ENCODE measurements around the gene SPINK7.
A peak's percentile ranks its signal among the peaks of the same experiment; 100 is the strongest.
"Not testable (repeated sequence)": the region's sequence is repeated elsewhere in the genome, so short reads cannot be mapped to it uniquely, and the experiment has no call there.

The SPINK7 gene

DNA sequence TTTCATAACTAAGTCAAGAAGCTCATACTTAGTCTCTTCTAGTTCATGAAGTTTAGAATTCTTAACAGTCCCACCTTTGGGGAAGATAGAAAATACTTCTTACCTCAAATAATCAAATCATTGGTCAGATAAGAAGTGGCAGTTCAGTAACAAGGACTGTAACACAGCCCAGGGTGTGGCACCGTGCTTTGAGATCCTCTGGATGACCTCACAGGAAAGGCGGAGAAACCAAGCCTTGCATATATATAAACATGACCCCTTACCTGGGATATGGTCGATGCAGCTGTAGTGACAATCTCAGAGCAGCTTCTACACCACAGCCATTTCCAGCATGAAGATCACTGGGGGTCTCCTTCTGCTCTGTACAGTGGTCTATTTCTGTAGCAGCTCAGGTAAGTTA, at the start of gene SPINK7:
SPINK7 (plus strand) TSS at position 271 of the 400 bp plus-strand sequence; CDS start at position 332, 61 bp downstream.
- DNase-seq (ENCODE audit: low spot score) = no peak

DNA sequence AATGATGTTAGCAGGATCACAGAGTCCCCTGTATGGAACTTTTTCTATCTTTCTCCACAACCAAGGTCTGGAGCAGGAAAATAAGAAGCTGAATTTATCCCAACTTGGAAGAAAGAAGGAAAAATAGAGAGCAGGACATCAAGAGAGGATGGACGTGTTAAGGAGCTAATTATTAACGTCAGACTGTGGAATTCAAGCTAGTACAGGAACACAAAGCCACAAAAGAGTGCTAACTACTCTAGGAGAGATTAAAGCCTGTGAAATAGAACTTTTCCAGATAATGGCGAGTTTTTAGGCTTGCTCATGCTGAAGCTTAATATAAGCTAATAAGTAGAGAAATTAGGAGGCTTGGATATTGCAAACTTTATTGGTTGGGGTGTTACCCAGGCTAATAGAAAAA, 44.3 kb upstream of the SPINK7 start:
- peak; percentile 53 for DNase-seq (ENCODE audit: low spot score)

DNA sequence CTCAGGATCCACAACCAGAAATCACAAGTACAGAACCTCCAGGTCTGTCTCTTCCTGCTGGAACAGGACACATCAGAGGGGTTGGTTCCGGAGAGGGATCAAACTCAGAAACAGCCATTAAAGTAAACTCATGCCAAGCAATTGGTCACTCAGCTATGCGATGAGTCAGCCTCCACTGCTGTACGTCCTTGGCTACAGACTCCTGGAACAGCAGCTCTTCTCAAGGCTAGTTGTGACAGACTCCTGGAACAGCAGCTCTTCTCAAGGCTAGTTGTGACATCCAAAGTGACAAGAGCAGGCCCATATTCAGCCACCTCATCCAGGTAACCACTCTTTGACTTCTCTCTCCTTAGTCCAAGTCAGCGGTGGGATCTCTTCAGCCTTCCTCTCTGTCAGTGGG, 43.7 kb upstream of the SPINK7 start, which contains the start of gene SPINK13:
SPINK13 (plus strand) TSS at position 229 of the 400 bp plus-strand sequence. CDS start 1,279 bp downstream, outside the sequence.
- peak; percentile 89 for DNase-seq (ENCODE audit: low spot score)

DNA sequence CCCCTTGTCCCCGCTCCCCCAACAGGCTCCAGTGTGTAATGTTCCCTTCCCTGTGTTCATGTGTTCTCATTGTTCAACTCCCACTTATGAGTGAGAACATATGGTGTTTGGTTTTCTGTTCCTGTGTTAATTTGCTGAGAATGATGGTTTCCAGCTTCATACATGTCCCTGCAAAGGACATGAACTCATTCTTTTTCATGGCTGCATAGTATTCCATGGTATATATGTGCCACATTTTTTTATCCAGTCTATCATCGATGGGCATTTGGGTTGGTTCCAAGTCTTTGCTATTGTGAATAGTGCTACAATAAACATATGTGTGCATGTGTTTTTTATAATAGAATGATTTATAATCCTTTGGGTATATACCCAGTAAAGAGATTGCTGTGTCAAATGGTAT, 37.1 kb upstream of the SPINK7 start:
- not testable (repeated sequence) for DNase-seq (ENCODE audit: low spot score)

DNA sequence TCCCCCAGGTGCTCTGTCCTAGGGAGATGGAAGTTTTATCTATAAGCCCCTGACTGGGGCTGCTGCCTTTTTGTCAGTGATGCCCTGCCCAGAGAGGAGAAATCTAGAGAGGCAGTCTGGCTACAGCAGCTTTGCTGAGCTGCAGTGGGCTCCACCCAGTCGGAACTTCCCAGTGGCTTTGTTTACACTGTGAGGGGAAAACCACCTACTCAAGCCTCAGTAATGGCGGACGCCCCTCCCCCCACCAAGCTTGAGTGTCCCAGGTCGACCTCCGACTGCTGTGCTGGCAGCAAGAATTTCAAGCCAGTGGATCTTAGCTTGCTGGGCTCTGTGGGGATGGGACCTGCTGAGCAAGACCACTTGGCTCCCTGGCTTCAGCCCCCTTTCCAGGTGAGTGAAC, 31.3 kb upstream of the SPINK7 start:
- DNase-seq (ENCODE audit: low spot score) = peak; percentile 17

DNA sequence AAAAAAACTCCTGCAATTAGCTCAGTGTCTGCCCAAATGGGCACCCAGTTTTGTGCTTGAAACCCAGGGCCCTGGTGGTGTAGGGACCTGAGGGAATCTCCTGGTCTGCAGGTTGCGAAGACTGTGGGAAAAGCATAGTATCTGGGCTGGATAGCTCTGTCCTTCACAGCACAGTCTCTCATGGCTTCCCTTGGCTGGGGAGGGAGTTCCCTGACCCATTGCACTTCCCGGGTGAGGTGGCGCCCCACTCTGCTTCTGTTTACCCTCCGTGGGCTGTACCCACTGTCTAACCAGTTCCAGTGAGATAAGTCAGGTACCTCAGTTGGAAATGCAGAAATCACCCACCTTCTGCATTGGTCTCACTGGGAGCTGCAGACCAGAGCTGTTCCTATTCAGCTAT, 30.9 kb upstream of the SPINK7 start:
- DNase-seq (ENCODE audit: low spot score) = not testable (repeated sequence)

DNA sequence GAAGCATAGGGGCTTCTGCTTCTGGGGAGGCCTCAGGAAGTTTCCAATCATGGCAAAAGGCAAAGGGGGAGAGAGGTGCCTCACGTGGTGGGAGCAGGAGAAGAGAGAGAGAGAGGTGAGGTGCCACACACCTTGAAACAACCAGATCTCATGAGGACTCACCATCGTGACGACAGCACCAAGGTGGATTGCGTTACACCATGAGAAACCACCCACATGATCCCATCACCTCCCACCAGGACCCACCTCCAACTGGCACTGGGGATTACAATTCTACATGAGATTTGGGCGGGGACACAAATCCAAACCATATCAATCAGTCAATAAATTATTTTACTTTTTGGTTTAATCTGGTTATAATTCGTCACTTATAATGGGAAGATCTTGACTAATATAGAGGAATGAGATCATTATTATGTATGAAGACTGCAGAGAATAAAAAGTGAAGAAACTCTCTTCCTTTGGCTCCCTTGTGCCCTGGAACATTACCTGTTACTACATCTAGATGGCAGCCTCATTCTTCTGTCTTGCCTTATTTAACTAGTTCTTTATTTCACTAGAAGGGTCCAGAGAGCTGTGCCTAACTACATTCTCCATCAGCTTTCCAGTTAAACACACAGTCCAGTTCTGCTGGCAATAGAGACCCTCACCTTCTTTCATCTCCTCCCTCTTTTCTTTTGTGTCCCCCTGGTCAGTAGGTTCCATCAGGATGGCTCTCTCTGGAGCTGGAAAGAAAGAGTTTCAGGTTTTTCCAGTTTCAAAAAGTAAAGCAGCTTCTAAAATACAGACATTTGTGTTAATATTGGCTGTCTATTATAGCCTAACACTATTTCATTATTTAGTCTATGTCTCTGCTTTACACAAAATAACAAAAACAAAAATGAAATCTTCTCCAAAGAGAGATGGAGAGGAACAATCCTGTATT, 21.7 kb upstream of the SPINK7 start:
- DNase-seq (ENCODE audit: low spot score) = peak; percentile 30

DNA sequence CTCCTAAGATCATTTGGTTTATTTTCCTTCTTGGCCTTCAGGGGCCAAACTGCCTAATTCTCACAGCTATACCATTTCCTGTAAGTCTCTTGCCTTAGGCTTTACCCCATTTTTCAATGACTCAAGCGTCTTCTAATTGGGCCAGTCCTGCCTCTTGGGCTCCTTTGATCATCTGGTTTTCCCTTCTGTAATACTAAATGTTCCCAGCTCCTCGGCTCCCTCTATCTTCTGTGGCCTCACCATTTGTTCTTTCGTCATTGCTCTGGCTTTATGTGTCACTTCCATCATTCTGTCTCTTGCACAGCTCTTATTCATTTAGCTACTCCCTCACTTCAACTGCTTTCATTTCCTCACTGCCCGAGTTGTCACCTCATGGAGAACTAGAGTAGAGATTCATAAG, 14.5 kb upstream of the SPINK7 start:
- no peak for DNase-seq (ENCODE audit: low spot score)

DNA sequence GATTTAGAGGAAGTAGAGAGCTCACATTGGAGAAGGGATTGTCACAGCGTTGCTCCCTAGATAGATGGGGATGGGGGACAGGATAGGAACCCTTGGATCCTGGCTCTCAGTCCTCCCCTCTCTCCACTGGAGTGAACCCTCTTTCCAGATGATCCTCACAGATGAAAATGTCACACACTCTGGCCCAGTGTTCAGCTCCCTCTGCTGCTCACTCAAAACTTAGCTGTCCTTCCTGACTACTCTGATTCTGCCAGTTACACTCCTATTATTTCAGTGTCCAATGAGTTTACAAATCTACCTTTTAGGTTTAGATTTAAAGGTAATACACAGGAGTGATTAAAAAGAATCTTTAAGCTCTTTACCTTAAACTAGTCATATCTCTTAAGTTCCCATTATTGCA, 5.8 kb upstream of the SPINK7 start:
- no peak for DNase-seq (ENCODE audit: low spot score)

DNA sequence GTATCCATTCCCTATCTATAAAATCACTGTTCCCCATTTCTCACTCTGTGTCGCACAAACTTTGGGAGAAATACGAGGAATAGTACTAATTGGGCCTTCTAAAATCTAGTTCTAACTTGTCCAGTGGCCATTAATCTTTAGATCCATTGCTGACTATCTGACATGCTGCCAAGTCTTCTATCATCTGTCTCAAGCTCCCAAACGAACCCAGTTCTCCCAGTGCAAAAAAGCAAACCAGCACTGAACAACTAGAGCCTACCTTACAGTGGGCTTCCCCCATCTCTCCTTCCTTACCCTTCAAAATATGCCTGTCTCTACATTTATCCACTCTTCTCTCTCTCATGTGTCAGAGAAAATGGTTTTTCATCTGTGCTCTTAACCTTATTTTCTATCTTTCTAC, 3.2 kb upstream of the SPINK7 start:
- DNase-seq (ENCODE audit: low spot score) = no peak

DNA sequence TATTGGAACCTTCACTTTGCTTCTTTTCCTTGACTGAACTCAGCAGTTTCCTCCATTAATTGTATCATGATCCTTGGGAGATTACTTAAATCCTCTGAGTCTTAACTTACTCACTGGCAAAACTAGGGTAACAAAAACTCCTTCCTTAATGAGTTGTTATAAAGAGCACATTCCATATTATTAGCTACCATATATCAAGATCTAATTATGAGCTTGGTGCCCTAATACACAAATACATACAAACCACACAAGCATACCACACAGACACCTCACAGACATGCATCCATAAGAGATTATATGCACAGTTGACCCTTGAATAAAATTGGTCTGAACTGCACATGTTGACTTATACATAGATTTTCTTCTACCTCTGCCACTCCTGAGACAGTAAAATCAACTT, 2.5 kb upstream of the SPINK7 start:
- no peak for DNase-seq (ENCODE audit: low spot score)

DNA sequence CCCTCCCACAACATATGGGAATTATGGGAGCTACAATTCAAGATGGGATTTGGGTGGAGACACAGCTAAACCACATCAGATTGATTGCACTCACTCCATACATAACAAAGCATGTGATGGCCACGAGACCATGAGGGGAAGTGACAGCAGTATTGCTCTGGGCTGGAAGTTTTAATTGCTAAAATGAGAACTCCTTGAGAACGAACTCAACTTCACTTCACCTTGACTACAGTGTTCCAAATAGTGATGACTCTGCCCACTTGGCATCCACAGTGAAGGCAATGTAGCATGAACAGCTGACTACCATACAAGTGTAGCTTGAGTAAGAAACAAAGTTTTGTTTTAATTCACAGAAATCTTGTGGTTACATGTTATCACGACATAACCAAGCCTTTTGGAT, 739 bp upstream of the SPINK7 start:
- DNase-seq (ENCODE audit: low spot score) = peak; percentile 67

DNA sequence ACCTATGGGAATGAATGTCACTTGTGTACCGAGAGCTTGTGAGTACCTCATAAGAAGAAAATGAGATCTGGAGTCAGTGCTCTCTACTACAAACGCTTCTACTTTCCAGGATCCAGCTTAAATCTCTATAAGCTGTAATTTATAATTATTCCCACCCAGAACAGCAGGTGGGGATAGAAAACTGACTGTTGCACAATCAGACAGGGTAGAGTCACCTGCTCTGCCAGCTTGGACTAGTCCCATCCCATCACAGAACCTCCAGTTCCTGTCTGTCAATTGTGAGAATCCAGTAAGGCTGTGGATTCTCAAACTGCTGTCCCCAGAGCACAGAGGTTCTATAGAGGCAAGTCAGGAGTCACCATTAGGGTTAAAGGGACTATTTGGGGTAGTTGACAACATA, 2.0 kb downstream of the SPINK7 start:
- DNase-seq (ENCODE audit: low spot score) = no peak

DNA sequence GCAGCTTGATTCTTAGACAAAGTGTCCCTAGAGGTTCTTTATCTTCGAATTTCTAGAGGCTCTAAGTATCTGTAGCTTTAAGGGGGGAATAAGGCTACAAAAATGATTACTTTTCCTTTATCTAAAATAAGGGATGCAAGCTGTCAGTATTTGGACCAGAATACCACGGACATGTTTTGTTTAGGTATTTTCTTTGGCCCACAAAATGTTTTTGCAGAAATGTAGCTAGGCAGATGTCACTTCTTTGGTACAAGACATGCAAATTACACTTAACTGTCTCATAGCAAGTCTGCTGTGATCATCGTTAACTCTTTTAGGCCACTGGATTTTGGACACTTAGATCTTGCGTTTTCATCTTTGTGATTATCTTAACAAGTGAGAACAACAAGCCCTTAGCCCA, 2.5 kb downstream of the SPINK7 start:
- no peak for DNase-seq (ENCODE audit: low spot score)

DNA sequence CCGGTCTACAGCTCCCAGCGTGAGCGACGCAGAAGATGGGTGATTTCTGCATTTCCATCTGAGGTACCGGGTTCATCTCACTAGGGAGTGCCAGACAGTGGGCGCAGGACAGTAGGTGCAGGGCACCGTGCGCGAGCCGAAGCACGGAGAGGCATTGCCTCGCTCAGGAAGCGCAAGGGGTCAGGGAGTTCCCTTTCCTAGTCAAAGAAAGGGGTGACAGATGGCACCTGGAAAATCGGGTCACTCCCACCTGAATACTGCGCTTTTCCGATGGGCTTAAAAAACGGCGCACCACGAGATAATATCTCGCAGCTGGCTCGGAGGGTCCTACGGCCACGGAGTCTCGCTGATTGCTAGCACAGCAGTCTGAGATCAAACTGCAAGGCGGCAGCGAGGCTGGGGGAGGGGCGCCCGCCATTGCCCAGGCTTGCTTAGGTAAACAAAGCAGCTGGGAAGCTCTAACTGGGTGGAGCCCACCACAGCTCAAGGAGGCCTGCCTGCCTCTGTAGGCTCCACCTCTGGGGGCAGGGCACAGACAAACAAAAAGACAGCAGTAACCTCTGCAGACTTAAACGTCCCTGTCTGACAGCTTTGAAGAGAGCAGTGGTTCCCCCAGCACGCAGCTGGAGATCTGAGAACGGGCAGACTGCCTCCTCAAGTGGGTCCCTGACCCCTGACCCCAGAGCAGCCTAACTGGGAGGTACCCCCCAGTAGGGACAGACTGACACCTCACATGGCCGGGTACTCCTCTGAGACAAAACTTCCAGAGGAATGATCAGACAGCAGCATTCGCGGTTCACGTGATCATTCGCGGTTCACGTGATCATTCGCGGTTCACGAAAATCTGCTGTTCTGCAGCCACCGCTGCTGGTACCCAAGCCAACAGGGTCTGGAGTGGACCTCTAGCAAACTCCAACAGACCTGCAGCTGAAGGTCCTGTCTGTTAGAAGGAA, 8.1 kb downstream of the SPINK7 start:
- not testable (repeated sequence) for DNase-seq (ENCODE audit: low spot score)

DNA sequence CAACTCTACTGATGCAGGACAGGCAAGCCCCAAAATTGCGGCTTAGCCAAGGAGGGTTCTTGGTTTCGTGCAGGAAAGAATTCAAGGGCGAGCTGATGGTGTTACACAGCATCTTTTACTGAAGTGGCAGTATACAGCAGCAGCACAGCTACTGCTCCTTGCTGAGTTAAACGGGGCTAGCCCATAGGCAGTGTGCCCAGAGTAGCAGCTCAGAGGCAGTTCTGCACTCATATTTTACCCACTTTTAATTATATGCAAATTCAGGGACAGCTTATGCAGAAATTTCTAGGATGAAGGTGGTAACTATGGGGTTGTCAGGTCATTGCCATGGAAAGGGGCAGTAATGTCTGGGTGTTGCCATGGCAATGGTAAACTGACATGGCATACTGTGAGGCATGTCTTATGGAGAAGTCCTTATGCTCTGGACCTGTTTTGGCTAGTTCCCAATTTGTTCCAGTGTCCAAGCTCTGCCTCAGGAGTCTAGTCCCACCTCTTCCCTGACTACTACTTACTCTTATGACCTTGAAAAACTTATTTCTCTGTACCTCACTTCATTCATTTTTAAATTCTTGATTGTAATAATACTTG, 21.1 kb downstream of the SPINK7 start:
- DNase-seq (ENCODE audit: low spot score) = no peak

DNA sequence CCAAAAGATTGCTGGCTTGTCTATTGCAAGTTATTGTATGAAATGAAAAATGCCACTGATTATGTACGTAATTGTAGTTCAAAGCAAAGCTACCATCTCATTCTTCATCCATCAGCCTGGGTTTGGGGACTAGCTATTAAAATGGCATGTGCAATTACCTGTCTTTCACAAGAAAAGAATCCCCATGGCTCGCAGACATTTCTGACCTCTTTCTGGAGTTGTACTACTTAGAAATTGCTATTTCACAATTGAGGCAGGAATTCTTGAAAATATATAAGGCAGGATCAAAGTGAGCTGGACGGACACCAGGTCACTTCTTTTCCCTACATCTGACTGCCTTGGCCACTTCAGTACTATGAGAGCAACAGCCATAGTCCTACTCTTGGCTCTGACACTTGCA, 23.0 kb downstream of the SPINK7 start, which contains the start of gene SPINK9:
SPINK9 (plus strand) TSS at position 301 of the 400 bp plus-strand sequence; CDS start at position 356, 55 bp downstream.
- DNase-seq (ENCODE audit: low spot score) = no peak

DNA sequence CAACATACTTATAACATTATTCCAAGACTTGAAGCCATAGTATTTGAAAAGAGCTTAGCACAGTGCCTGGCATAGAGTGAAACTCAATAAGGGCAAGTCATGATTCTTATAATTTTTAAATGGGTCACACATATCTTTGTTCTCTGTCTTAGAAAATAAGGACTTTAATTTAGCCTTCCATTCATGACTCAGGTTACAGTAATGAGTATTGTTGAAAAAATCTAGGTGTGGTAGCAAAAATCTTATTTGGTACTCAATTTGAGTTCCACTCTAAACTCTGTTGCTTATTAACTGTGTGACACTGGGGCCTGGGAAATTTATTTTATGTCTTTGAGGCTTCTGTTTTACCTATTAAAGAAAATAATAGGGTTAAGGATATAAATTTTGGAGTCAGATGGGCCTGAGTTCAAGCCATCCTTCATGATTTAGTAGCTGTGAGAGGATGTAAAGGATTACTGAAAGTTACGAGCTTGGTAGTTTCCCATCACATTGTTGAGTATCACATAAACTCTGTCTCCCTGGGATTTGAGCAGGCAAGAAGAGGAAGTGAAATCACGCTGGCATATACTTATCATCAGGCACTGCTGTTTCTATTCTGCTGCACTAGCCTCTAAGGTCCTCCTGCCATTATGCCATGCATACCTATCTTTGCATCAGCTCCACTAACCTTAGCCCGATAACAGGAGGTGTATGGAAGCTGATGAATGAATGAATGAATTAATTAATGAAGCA, 24.6 kb downstream of the SPINK7 start:
- DNase-seq (ENCODE audit: low spot score) = peak; percentile 37

DNA sequence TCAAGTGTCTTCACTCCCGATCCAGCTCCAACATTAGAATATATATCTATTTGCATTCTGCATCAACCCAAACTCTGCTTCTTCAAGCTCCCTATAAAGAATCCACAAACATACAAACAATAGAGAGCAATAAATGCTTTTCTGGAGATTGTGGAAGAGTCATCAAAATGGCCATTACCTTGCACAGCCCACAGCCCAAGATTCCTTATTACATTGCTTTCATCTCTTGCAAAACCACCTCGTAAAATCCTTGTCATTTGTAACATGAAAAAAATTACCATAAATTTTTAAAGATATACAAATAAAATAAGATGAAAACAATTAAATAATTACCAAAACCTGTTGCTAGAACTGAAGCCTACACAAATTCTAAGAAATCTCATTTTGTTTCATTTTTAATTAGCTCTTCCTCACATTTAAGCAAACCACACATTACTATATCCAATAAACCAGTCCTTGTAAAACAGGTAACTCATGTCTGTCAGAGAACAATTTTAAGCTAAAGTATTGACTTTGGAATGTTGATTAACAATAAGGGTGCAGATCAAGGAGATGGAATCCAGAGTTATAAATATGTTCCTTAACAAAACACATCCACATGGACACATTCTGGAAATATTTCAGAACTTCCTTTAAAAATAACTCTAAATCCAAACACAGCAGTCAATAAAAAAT, 30.3 kb downstream of the SPINK7 start:
- DNase-seq (ENCODE audit: low spot score) = no peak

DNA sequence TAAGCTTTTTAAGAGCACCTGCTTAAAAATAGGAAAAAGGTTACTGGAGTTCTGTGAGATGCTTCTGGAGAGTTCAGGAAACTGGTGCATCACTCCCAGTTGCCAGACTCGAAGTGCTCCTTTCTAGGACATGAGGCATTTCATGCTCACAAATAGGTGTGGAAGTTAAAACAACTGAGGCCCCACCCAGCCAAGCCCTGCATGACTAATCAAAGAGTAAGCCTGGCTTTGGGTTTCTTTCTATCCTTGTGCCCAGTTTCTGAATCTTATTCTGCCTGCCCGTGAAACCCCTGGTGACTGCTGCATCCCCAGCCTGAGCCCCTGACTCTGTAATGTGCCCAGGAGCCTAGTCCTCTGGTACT, 30.8 kb downstream of the SPINK7 start:
- peak; percentile 24 for DNase-seq (ENCODE audit: low spot score)

All from kidney tubule cell (primary cell).